DMS114 treated with DMSO at 0.1 percent for 48 hours (cell line): ENCODE data around the gene DCST2.
"Not testable (repeated sequence)": the region's sequence is repeated elsewhere in the genome, so short reads cannot be mapped to it uniquely, and the experiment has no call there.

Source experiments
- DNase-seq: peaks from one replicate; lab custom pipeline; 2025; ENCODE audit not compliant: unreplicated experiment; lab: John Stamatoyannopoulos, UW

The DCST2 gene

GRCh38 chr1:154999571-155000410, 33.8 kb downstream of the DCST2 start:
- DNase-seq, result no peak

GRCh38 chr1:154998818-154999570, 34.6 kb downstream of the DCST2 start:
- peak; percentile 76 for DNase-seq

- no peak for DNase-seq
Measured at GRCh38 chr1:154998201-154998780, 35.3 kb downstream of the DCST2 start.

- DNase-seq, result no peak
Measured at GRCh38 chr1:154996966-154997701, 36.4 kb downstream of the DCST2 start.

- DNase-seq, result peak; percentile 58
Measured at GRCh38 chr1:154995301-154995983, 38.1 kb downstream of the DCST2 start.

- DNase-seq, result no peak
Measured at GRCh38 chr1:154994591-154994990, 39.0 kb downstream of the DCST2 start.

GRCh38 chr1:154994269-154994587, 39.4 kb downstream of the DCST2 start:
- no peak for DNase-seq

GRCh38 chr1:154993572-154994268, 39.9 kb downstream of the DCST2 start, which contains the start of gene LENEP:
Gene LENEP, plus strand, starts transcription at chr1:154993586. Its CDS starts 22 bp downstream, at chr1:154993608.
- DNase-seq, result no peak

GRCh38 chr1:154992721-154993571, 40.6 kb downstream of the DCST2 start:
- DNase-seq, result peak; percentile 26

- no peak for DNase-seq
Measured at GRCh38 chr1:154990276-154990675, 43.3 kb downstream of the DCST2 start.

GRCh38 chr1:154989195-154989860, 44.3 kb downstream of the DCST2 start:
- DNase-seq, result no peak

GRCh38 chr1:154988058-154988954, 45.3 kb downstream of the DCST2 start:
- DNase-seq, result no peak

- no peak for DNase-seq
Measured at GRCh38 chr1:154987326-154987725, 46.3 kb downstream of the DCST2 start.

GRCh38 chr1:154986736-154987135, 46.8 kb downstream of the DCST2 start:
- DNase-seq, result not testable (repeated sequence)

GRCh38 chr1:154983776-154984466, 49.7 kb downstream of the DCST2 start:
- no peak for DNase-seq

GRCh38 chr1:154982897-154983648, 50.5 kb downstream of the DCST2 start, which contains the start of gene FLAD1:
Gene FLAD1, plus strand, starts transcription at chr1:154983344. Its CDS starts 351 bp downstream, at chr1:154983695.
- peak; percentile 100 for DNase-seq
